Glutamatergic neuron (in vitro differentiated cells): ENCODE results near the gene PPP2R5C. TPM values are rescaled to one million over a fixed set of nuclear protein-coding genes. Genes with fewer than 3 reads are reported as not detected.

Experiments
- DNase-seq: peaks from one replicate; pipeline ENCODE4 v3.0.0; 2022
- H3K27ac Mint-ChIP-seq: one replicate; pipeline ENCODE4 v1.8.0; 2020; ENCODE audit warnings: mild to moderate bottlenecking, mixed read lengths, inconsistent platforms; ENCODE audit not compliant: unreplicated experiment
- H3K27me3 Mint-ChIP-seq: one replicate; pipeline ENCODE4 v1.8.0; 2020; ENCODE audit warnings: mild to moderate bottlenecking, moderate library complexity, mixed read lengths, inconsistent platforms; ENCODE audit not compliant: unreplicated experiment
- H3K36me3 Mint-ChIP-seq: one replicate; pipeline ENCODE4 v1.8.0; 2020; ENCODE audit warnings: mild to moderate bottlenecking, mixed read lengths, inconsistent platforms; ENCODE audit not compliant: unreplicated experiment
- H3K4me1 Mint-ChIP-seq: one replicate; pipeline ENCODE4 v1.8.0; 2020; ENCODE audit warnings: mild to moderate bottlenecking, low read depth, mixed read lengths, inconsistent platforms; ENCODE audit not compliant: unreplicated experiment
- H3K4me3 Mint-ChIP-seq: one replicate; pipeline ENCODE4 v1.8.0; 2020; ENCODE audit warnings: mild to moderate bottlenecking, mixed read lengths, inconsistent platforms; ENCODE audit not compliant: unreplicated experiment
- H3K9me3 Mint-ChIP-seq: one replicate; pipeline ENCODE4 v1.8.0; 2020; ENCODE audit warnings: mild to moderate bottlenecking, moderate library complexity, mixed read lengths, inconsistent platforms; ENCODE audit not compliant: unreplicated experiment
- CTCF ChIP-seq: fragments of 200-600 bp; sonication (generic); IDR thresholded peaks from one replicate; pipeline ENCODE4 v1.5.0; 2021; ENCODE audit not compliant: partially characterized antibody, unreplicated experiment
- total RNA-seq: library from RNA; stranded (reverse); fragmentation: NEBNext Ultra II Directional; extraction: Animal tissue kit (Norgen Biotek cat#: 25700); gene quantifications from one replicate; pipeline ENCODE4 v1.2.1, GENCODE V29; 2021; ENCODE audit not compliant: unreplicated experiment

Gene PPP2R5C
- total RNA-seq, 1 donor from 2014 or later: 116 TPM

GRCh38 chr14:101849640-101850039 lies 88.1 kb downstream of the PPP2R5C start:
- H3K4me1 Mint-ChIP-seq: peaks cover 31% of the 10 kb centered on the region
- no peak overlapping the region for H3K4me3 Mint-ChIP-seq
- H3K27ac Mint-ChIP-seq: no peak overlapping the region
- DNase-seq: no peak
- no peak for TF ChIP-seq CTCF
- H3K9me3 Mint-ChIP-seq: peaks cover 4% of the 10 kb centered on the region
- no peaks in the 10 kb centered on the region for H3K27me3 Mint-ChIP-seq
- no peaks in the 10 kb centered on the region for H3K36me3 Mint-ChIP-seq

GRCh38 chr14:101851183-101851582 lies 89.7 kb downstream of the PPP2R5C start:
- no peak for TF ChIP-seq CTCF
- peaks cover 38% of the 10 kb centered on the region for H3K4me1 Mint-ChIP-seq
- DNase-seq: no peak
- no peak overlapping the region for H3K4me3 Mint-ChIP-seq
- no peak overlapping the region for H3K27ac Mint-ChIP-seq
- H3K9me3 Mint-ChIP-seq: peaks cover 4% of the 10 kb centered on the region
- H3K27me3 Mint-ChIP-seq: no peaks in the 10 kb centered on the region
- H3K36me3 Mint-ChIP-seq: no peaks in the 10 kb centered on the region

GRCh38 chr14:101851736-101852405 lies 90.4 kb downstream of the PPP2R5C start:
- TF ChIP-seq CTCF: no peak
- no peaks in the 10 kb centered on the region for H3K27me3 Mint-ChIP-seq
- peaks cover 38% of the 10 kb centered on the region for H3K4me1 Mint-ChIP-seq
- H3K9me3 Mint-ChIP-seq: peaks cover 4% of the 10 kb centered on the region
- H3K27ac Mint-ChIP-seq: peak overlapping the region; percentile 45
- DNase-seq: no peak
- H3K36me3 Mint-ChIP-seq: no peaks in the 10 kb centered on the region
- H3K4me3 Mint-ChIP-seq: no peak overlapping the region

GRCh38 chr14:101852785-101853184 lies 91.3 kb downstream of the PPP2R5C start:
- peaks cover 38% of the 10 kb centered on the region for H3K4me1 Mint-ChIP-seq
- no peak for TF ChIP-seq CTCF
- H3K9me3 Mint-ChIP-seq: peaks cover 4% of the 10 kb centered on the region
- no peak for DNase-seq
- H3K27ac Mint-ChIP-seq: no peak overlapping the region
- H3K4me3 Mint-ChIP-seq: no peak overlapping the region
- H3K27me3 Mint-ChIP-seq: no peaks in the 10 kb centered on the region
- H3K36me3 Mint-ChIP-seq: no peaks in the 10 kb centered on the region

- H3K9me3 Mint-ChIP-seq: peaks cover 3% of the 10 kb centered on the region
- H3K27ac Mint-ChIP-seq: no peak overlapping the region
- H3K4me1 Mint-ChIP-seq: peaks cover 38% of the 10 kb centered on the region
- no peak for TF ChIP-seq CTCF
- H3K27me3 Mint-ChIP-seq: no peaks in the 10 kb centered on the region
- no peak for DNase-seq
- H3K36me3 Mint-ChIP-seq: no peaks in the 10 kb centered on the region
- H3K4me3 Mint-ChIP-seq: no peak overlapping the region
Observed at GRCh38 chr14:101853455-101854018, 92.0 kb downstream of the PPP2R5C start.
